Omental fat pad (tissue), 4 donors: ENCODE measurements around the gene MAP2K3. TPM values are rescaled to one million over a fixed set of nuclear protein-coding genes. Genes with fewer than 3 reads are reported as not detected.
"Not testable (repeated sequence)": the region's sequence is repeated elsewhere in the genome, so short reads cannot be mapped to it uniquely, and the experiment has no call there.

Experiments
- ATAC-seq: fragments of 150-250 bp; one replicate; pipeline ENCODE4 v1.9.1; 2016; ENCODE audit warnings: mild to moderate bottlenecking, moderate library complexity; ENCODE audit not compliant: low FRiP score
- DNase-seq: peaks from one replicate; pipeline ENCODE4 v3.0.0-alpha.2; 2019; ENCODE audit warnings: low spot score
- total RNA-seq, 4 donors: library from RNA; depleted of rRNA; stranded (reverse); fragments of >200 nt; gene quantifications; one replicate each; pipeline ENCODE4 v1.1.0, GENCODE V29; 2016
- TF ChIP-seq, protein P1 (sequence below), 3 donors: fragments of 450-650 bp; IDR thresholded peaks; one replicate each; pipeline ENCODE4 v1.5.1; 2016 to 2017; ENCODE audit warnings: antibody characterized with exemption in 3 of 3, mild to moderate bottlenecking in 3 of 3, moderate library complexity in 2 of 3

Gene MAP2K3
- total RNA-seq, 4 donors from 2014 or later = 36.8 to 170 (median 58.5) TPM

DNA sequence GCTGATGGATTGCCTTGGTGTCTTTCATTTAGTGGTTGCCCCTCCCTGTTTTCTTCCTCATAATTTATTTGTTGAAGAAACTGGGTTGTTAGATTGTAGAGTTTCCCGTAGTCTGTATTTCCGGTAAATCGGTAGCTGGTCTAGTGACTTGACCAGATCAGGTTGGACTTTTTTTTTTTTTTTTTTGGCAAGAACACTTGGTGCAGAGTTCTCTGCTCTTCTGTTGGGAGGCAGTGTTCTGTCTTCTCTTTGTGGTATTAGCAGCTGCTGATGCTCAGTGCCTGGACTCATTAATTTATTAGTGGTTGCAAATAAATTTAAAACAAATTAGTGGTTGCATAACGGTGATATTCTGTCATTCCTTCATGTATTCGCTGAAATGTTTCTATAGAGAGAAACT lies 40.2 kb downstream of the MAP2K3 start:
- not testable (repeated sequence) for DNase-seq, ATAC-seq

DNA sequence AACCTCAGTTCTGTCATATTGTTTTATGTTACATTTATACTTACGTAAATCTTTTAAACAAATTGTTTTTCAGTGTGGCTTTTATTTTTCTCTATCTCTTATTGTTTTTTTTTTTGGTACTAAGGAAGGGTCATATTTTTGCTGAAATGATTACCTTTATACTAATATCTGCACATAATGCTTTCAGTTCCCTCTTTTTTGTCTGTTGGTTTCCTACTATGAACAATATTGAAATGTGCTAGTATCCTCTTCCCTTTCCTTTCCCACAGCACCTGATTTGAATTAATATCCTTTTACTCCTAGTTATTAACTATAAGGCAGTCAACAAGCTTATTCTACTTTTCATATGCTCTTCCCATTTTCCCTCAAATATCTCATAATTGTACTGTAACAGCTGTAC lies 43.4 kb downstream of the MAP2K3 start:
- DNase-seq, ATAC-seq: not testable (repeated sequence)

DNA sequence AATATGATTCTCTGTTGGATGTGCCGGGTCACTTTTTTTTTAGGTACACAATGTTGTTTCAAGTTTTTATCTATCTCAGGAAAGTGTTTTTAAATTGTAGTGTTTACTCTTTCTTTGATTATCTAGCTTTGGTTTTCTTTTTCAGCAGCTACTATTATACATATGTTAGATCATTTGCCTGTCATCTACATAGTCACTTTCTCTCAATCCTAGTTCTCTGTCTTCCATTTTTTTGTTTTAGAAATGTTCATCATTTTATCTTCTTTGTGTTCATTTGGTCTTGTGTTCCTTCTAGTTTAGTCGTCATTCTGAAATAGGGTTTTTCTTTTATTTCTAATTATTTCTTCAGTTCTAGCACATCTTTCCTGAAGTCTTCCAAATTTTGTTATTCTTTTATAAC lies 44.3 kb downstream of the MAP2K3 start:
- not testable (repeated sequence) for DNase-seq, ATAC-seq

DNA sequence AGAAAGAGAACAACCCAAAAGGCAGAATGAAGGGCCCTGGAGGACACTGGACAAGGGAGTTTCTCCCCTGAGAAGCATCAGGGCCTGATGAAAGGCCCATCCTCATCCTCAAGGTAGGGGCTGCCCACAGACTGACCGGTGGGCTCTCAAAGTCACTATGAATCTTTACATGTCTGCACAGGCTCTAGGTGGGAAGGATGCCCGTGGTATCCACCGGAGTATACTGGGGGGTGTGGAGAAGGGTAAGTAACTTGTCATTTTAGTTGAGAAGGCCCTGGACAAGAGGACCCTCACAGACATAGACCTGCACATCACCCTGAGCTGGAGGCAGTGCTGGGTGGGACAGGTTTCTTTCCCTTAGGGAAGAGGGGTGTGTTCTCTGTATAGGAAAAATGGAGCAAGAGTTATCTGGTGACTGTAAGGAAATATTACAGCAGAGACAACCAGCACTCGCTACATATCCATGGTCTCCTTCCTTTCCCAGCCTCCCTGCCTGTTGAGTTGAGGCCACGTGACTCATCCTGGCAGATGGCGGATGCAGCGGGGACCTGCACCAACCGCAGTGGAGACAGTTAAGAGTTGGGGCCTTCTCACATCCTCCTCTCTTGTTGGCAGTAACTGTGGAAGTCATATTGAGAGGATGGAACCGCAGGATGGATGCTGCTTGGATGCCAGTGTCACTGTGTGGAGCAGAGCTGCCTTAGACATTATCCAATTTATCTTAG lies 46.1 kb downstream of the MAP2K3 start:
- ATAC-seq (no peak), DNase-seq (no peak)
- TF ChIP-seq, protein P1, sequence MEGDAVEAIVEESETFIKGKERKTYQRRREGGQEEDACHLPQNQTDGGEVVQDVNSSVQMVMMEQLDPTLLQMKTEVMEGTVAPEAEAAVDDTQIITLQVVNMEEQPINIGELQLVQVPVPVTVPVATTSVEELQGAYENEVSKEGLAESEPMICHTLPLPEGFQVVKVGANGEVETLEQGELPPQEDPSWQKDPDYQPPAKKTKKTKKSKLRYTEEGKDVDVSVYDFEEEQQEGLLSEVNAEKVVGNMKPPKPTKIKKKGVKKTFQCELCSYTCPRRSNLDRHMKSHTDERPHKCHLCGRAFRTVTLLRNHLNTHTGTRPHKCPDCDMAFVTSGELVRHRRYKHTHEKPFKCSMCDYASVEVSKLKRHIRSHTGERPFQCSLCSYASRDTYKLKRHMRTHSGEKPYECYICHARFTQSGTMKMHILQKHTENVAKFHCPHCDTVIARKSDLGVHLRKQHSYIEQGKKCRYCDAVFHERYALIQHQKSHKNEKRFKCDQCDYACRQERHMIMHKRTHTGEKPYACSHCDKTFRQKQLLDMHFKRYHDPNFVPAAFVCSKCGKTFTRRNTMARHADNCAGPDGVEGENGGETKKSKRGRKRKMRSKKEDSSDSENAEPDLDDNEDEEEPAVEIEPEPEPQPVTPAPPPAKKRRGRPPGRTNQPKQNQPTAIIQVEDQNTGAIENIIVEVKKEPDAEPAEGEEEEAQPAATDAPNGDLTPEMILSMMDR (IDR thresholded peaks at IDR 0.05) = no peak

DNA sequence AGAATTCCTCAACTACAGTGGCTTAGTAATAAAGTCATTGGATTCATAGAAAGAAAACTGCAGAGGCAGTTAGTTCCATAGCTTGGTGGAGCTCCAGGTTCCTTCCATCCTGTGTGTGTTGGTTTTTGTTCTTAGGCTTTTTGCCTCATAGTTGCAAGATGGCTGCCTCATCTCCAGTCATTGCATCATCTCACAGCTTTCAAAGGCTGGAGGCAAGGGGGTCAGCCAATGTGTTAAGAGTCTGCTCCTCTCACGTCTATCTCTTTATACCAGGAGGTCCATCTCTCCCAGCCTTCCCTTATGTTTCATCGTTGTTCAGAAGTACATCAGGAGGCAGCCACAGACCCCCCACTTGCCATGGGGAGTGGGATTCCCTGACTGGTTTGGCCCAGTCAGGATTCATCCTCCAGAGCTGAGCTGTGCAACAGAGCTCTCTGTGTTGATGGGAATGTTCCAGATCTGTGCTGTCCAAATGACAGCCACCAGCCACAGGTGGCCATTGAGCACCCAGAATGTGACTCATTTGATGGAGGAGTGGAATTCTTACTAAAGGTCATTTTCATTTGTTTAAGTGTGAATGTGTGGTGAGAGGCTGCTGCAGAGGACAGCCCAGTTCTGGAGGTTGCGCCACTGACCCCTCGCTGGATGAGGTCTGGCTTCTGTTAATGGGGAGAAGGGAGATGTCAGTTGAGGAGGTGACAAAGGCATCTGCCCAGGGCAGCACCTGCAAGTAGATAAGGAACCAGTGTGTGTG lies 52.2 kb downstream of the MAP2K3 start:
- not testable (repeated sequence) for DNase-seq, ATAC-seq

DNA sequence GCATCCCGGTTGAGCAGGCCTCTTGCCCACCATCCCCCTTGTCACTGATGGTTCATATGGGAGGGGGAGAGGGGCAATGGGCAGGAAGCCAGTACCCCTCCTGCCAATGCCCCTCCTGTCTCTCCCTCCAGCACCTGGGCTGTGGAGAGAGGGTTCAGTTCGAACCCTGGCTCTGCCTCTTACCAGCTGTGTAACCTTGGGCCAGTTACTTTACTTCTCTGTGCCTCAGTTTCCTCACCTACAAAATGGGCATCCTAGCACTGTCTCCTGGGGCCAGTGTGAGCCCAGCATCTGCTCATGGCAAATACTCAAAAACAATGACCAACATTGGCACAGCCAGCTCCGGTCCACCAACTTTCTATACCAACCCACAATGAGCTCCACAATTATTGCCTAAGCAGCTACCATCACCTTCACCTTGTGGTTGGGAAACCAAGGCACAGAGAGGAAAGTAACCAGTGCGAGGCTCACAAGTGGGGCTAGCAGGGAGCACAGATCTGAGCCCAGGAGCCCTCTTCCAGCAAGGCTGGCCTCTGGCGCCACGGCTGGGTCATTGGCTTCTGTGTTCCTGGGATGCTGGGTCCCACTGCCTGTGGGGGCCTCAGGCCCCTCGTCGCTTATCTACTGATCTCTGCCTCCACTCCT lies 53.6 kb downstream of the MAP2K3 start:
- not testable (repeated sequence) for DNase-seq
- peak; percentile 9 for ATAC-seq

DNA sequence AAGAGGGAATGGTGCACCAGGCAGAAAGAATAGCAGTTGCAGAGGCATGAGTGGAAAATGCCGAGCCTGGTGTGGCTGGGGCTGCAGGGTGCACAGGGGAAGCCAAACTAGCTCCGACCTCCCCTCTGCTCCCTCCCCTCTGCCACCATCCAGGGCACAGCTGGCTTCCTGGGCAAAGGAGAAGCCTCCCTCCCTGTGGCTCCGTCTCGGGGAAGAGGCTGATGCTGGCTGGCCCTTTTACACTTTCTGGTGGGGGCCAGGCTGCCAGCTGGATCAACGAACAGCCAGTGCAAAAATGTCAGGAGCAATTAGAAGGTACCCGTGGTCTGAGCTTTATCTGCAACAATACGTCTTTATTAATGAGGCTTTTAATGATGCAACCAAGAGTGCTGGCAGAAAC lies 54.5 kb downstream of the MAP2K3 start:
- DNase-seq (no peak), ATAC-seq (no peak)
- TF ChIP-seq, protein P1 (IDR thresholded peaks at IDR 0.05) = no peak

DNA sequence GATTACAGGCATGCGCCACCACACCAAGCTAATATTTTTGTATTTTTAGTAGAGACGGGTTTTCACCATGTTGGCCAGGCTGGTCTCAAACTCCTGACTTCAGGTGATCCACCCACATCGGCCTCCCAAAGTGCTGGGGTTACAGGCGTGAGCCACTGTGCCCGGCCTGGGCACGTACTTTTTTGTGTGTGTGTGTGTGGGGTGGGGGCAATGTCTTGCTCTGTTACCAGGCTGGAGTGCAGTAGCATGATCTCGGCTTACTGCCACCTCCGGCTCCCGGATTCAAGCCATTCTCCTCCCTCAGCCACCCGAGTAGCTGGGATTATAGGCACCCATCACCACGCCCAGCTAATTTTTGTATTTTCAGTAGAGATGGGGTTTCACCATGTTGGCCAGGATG lies 55.1 kb downstream of the MAP2K3 start:
- not testable (repeated sequence) for ATAC-seq, DNase-seq

DNA sequence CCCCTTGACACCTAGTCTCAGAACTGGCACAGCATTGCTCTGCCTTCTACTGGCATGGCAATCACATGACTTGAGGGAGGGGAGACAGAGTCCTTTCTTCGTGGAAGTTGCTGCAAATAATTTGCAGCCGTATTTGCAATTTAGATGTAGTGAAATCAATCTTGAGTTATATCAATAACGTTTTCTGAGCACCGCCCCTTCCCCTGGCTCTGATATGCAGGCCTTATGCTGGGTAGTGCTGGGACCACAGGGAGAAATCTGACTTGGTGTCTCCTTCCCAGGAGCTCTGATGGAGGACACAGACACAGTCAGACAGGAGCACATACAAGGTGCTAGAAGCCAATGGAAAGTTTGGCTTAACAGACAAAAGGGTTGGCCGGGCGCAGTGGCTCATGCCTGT lies 55.9 kb downstream of the MAP2K3 start:
- not testable (repeated sequence) for ATAC-seq, DNase-seq

DNA sequence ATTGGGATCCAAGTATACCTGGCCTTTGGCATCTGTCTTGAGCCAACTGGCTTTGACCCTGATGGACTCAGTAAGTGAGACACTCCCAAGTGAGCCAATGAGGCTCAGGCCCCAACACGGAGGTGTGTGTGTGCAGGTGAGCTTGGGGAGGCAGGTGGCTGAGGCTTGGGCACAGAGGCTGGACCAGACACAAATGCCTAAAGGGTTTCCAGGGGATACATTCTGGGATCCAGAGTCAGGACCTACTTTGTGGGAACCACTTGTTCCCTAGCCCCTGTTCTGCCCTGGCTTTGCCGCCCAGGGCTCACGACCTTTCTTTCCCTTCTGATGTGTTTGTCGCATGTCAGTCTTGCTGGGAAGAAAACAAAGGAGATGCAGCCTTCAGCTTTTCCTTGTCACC lies 56.8 kb downstream of the MAP2K3 start:
- not testable (repeated sequence) for DNase-seq, ATAC-seq

DNA sequence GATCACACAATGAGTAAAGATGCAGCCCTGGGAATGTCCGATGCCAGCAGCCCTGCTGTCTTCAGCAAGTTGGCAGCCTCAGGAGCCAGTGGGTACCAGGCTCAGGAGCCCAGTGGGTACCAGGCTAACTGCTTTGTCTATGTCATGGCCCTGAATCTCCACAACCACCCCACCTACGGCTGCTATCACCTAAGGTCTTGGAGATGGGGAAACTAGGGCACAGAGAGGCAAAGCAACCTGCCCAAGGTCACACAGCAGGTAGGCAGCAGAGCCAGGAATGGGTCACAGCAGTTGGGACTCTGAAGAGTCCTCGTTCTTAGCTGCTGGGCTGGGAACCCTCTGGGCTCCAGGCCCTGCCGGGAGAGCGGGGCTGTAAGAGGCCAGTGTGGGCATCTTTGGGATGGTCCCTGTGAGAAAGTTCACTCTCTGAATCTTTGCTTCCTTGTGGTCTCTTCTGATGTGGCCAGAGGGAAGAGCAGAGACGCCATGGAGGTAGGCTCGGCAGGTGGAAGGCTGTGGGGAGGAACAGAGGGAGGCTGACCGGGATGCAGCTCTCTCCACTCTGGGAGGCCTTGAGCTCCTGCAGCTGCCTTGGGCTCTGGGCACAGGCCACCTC lies 57.5 kb downstream of the MAP2K3 start:
- ATAC-seq, DNase-seq: not testable (repeated sequence)

DNA sequence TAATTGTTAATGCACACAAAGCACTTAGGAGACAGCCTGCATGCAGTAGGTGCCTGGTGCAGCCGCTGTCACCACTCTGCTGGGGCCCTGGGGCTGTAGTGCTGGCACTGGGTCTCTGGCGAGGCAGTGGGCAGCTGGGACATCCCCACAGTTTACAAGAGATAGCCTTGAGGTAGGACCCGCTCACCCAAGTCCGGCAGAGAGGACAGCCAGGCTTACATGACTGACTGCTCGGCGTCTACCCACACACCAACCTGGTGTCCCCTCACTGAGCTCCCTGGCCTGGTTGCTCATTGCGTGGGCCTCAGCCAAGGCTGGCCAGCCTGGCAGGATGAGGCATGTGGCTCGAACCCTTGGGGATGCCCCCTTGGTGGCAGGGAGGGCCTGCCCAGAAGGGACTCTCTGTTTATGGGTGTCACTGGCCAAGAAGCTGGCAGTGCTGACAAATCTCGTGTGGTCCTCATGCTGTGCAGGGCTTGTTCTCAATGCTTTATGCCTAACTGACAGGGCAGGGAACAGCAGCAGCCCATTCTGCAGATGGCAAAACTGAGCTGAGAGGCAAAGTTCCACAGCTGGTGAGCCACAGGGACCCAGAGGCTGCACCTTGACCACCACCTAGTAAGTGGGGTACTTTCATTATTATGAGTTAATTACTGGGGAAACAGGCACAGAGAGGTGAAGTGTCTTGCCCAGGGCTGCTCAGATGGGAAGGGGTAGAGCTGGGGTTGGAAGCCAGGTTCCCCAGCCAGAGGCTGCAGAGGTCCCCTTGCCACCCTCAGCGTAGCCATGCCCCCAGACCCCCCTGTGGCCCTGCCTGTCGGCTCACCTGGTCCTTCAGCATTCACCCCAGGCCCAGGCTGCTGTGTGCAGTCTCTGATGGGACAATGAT lies 58.8 kb downstream of the MAP2K3 start:
- not testable (repeated sequence) for DNase-seq, ATAC-seq

DNA sequence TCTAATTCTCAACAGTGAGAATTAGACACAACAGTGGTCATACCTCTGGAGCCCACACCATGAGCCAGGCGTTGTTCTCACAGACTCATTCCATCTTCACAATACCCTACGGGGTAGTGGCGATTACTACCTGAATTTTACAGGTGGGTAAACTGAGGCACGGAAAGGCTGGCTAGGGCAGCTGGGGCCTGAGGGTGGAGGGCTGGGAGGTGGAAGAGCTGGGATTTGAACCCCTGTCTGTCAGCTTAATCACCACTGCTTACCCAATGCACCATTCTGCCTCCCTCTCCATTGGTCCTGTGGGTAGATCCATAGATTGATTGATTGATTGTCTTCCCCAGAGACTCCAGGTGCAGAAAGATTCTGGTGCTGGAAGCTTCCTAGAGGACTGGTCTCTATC lies 60.3 kb downstream of the MAP2K3 start:
- not testable (repeated sequence) for DNase-seq, ATAC-seq
